HG02938 (cell line): ENCODE measurements around the gene IFT122.
A peak's percentile ranks its signal among the peaks of the same experiment; 100 is the strongest.

Experiments used
- ATAC-seq: cut with Tn5 transposase; IDR thresholded peaks from one replicate; pipeline ENCODE4 v1.9.1; 2021; ENCODE audit warnings: mild to moderate bottlenecking, moderate library complexity; ENCODE audit not compliant: unreplicated experiment

Gene IFT122

GRCh38 chr3:129415830-129416229 lies 24.2 kb upstream of the IFT122 start:
- ATAC-seq = no peak

- no peak for ATAC-seq
These were observed 23.6 kb upstream of the IFT122 start for GRCh38 chr3:129416415-129416814.

- no peak for ATAC-seq
These were observed 22.7 kb upstream of the IFT122 start for GRCh38 chr3:129417326-129417725.

GRCh38 chr3:129418041-129418973 lies 21.7 kb upstream of the IFT122 start:
- ATAC-seq = no peak

GRCh38 chr3:129419476-129419875 lies 20.5 kb upstream of the IFT122 start:
- ATAC-seq = no peak

GRCh38 chr3:129421236-129421883 lies 18.7 kb upstream of the IFT122 start:
- no peak for ATAC-seq

GRCh38 chr3:129421988-129422745 lies 17.9 kb upstream of the IFT122 start:
- no peak for ATAC-seq

GRCh38 chr3:129422897-129423296 lies 17.1 kb upstream of the IFT122 start:
- ATAC-seq = no peak

- ATAC-seq = peak; percentile 50
These were observed 15.7 kb upstream of the IFT122 start for GRCh38 chr3:129424185-129424841.

- ATAC-seq = no peak
These were observed 14.8 kb upstream of the IFT122 start for GRCh38 chr3:129425213-129425612.

GRCh38 chr3:129425619-129426018 lies 14.4 kb upstream of the IFT122 start:
- ATAC-seq = no peak

GRCh38 chr3:129428007-129428375 lies 12.0 kb upstream of the IFT122 start:
- no peak for ATAC-seq

GRCh38 chr3:129428376-129429079 lies 11.5 kb upstream of the IFT122 start, which contains the start of gene EFCAB12:
TSS of gene EFCAB12 (minus strand) at chr3:129428636. CDS start at chr3:129428488, 148 bp downstream.
- peak; percentile 91 for ATAC-seq

GRCh38 chr3:129429080-129429451 lies 11.0 kb upstream of the IFT122 start:
- no peak for ATAC-seq

- no peak for ATAC-seq
These were observed 10.4 kb upstream of the IFT122 start for GRCh38 chr3:129429602-129430001.

- no peak for ATAC-seq
These were observed 8.0 kb upstream of the IFT122 start for GRCh38 chr3:129432036-129432435.

GRCh38 chr3:129432671-129433070 lies 7.4 kb upstream of the IFT122 start:
- no peak for ATAC-seq

- ATAC-seq = no peak
These were observed 6.5 kb upstream of the IFT122 start for GRCh38 chr3:129433565-129433964.

- no peak for ATAC-seq
These were observed 5.9 kb upstream of the IFT122 start for GRCh38 chr3:129434140-129434539.

GRCh38 chr3:129435367-129435766 lies 4.7 kb upstream of the IFT122 start:
- ATAC-seq = no peak
